GM21619 (cell line): Measurements from ENCODE around the gene LRRC43.

ENCODE experiments used
- ATAC-seq: cut with Tn5 transposase; IDR thresholded peaks from one replicate; pipeline ENCODE4 v1.9.1; 2021; ENCODE audit not compliant: unreplicated experiment

LRRC43 gene

GRCh38 chr12:122208073-122208820 lies 25.3 kb downstream of the LRRC43 start:
- ATAC-seq = no peak

GRCh38 chr12:122215771-122216170 lies 32.8 kb downstream of the LRRC43 start:
- no peak for ATAC-seq

GRCh38 chr12:122216445-122216844 lies 33.5 kb downstream of the LRRC43 start:
- ATAC-seq = no peak

- ATAC-seq = peak; percentile 85
Measured at GRCh38 chr12:122225683-122226365, 42.9 kb downstream of the LRRC43 start, which contains the start of gene DIABLO. Gene DIABLO (minus strand): TSS chr12:122226052. CDS start chr12:122226014, 38 bp downstream.

- no peak for ATAC-seq
Measured at GRCh38 chr12:122226366-122227125, 43.6 kb downstream of the LRRC43 start.

- ATAC-seq = no peak
Measured at GRCh38 chr12:122227341-122227740, 44.4 kb downstream of the LRRC43 start.

GRCh38 chr12:122228092-122228491 lies 45.2 kb downstream of the LRRC43 start:
- no peak for ATAC-seq

GRCh38 chr12:122230798-122231197 lies 47.9 kb downstream of the LRRC43 start:
- ATAC-seq = no peak

GRCh38 chr12:122232691-122233090 lies 49.8 kb downstream of the LRRC43 start:
- no peak for ATAC-seq

- no peak for ATAC-seq
Measured at GRCh38 chr12:122235741-122236140, 52.8 kb downstream of the LRRC43 start.

GRCh38 chr12:122238861-122239260 lies 55.9 kb downstream of the LRRC43 start:
- no peak for ATAC-seq

GRCh38 chr12:122243965-122244364 lies 61.0 kb downstream of the LRRC43 start:
- ATAC-seq = no peak

- no peak for ATAC-seq
Measured at GRCh38 chr12:122244565-122245371, 61.8 kb downstream of the LRRC43 start.

GRCh38 chr12:122245553-122245952 lies 62.6 kb downstream of the LRRC43 start:
- ATAC-seq = no peak

- ATAC-seq = no peak
Measured at GRCh38 chr12:122250047-122250446, 67.1 kb downstream of the LRRC43 start.

GRCh38 chr12:122250536-122250935 lies 67.6 kb downstream of the LRRC43 start:
- ATAC-seq = no peak
